ENCODE measurements around the gene FADS6.

GRCh38 chr17:74850914-74851313 is 42.5 kb downstream of the FADS6 start:
- TF ChIP-seq ZNF274 (IDR thresholded peaks at IDR 0.05; ENCODE audit: low read depth, low read length), result no peak
- TF ChIP-seq SUZ12 (IDR thresholded peaks at IDR 0.05; ENCODE audit: extremely low read depth, insufficient read depth, insufficient read length), result no peak
- no peak for TF ChIP-seq YY1 (IDR thresholded peaks at IDR 0.05; ENCODE audit: insufficient read depth, insufficient read length)
